Lower lobe of right lung (tissue), 2 donors: ENCODE data around the gene HSH2D. TPM values are rescaled to one million over a fixed set of nuclear protein-coding genes. Genes with fewer than 3 reads are reported as not detected.

Source experiments
- ATAC-seq, 2 donors: fragments of 200-7000 bp; cut with Tn5 transposase; one replicate each; pipeline ENCODE4 v1.9.1; 2020 to 2022; ENCODE audit warnings: mild to moderate bottlenecking in 2 of 2, moderate library complexity in 2 of 2
- DNase-seq: peaks from one replicate; pipeline ENCODE4 v3.0.0-alpha.2; 2020
- H3K27ac ChIP-seq: fragments of 200-600 bp; one replicate; pipeline ENCODE4 v1.8.0; 2022
- H3K27me3 ChIP-seq: fragments of 200-600 bp; one replicate; pipeline ENCODE4 v1.8.0; 2022; ENCODE audit warnings: low read depth
- H3K36me3 ChIP-seq: fragments of 200-600 bp; one replicate; pipeline ENCODE4 v1.8.0; 2022; ENCODE audit warnings: mild to moderate bottlenecking
- H3K4me1 ChIP-seq: fragments of 200-600 bp; one replicate; pipeline ENCODE4 v1.8.0; 2022
- H3K4me3 ChIP-seq: fragments of 200-600 bp; one replicate; pipeline ENCODE4 v1.8.0; 2022; ENCODE audit warnings: mild to moderate bottlenecking
- H3K9me3 ChIP-seq: fragments of 200-600 bp; one replicate; pipeline ENCODE4 v1.8.0; 2022
- CTCF ChIP-seq: fragments of 200-600 bp; IDR thresholded peaks from one replicate; pipeline ENCODE4 v1.8.0; 2022; ENCODE audit warnings: antibody characterized with exemption, mild to moderate bottlenecking
- intact Hi-C: fragments of 100-400 bp; cut with DNase I; formaldehyde crosslinking; loops from one replicate; pipeline ENCODE4 v1.11.0; 2022
- total RNA-seq: library from RNA; stranded (reverse); fragmentation: NEBNext Ultra II Directional; extraction: Animal tissue kit (Norgen Biotek cat#: 25700); gene quantifications from one replicate; pipeline ENCODE4 v1.2.1, GENCODE V29; 2021
- donor health status: DM: no; HTN: yes; CAD: no; lungs with severe emphysema.

HSH2D gene
- total RNA-seq, 1 donor from 2014 or later: 8.2 TPM

GRCh38 chr19:16125737-16126495 lies 17.6 kb upstream of the HSH2D start:
- H3K9me3 ChIP-seq: no peaks in the 10 kb centered on the region
- no peak for ATAC-seq
- no peak overlapping the region for H3K4me3 ChIP-seq
- DNase-seq: no peak
- no peak for TF ChIP-seq CTCF
- no peaks in the 10 kb centered on the region for H3K27me3 ChIP-seq
- H3K36me3 ChIP-seq: peaks cover 99% of the 10 kb centered on the region
- no peaks in the 10 kb centered on the region for H3K4me1 ChIP-seq
- intact Hi-C loops: no loop called here
- H3K27ac ChIP-seq: no peak overlapping the region

GRCh38 chr19:16127080-16127479 lies 16.4 kb upstream of the HSH2D start:
- no peak for DNase-seq
- no peak for ATAC-seq
- intact Hi-C loops: no loop called here
- Histone ChIP-seq H3K9me3 (no peaks in the 10 kb centered on the region), H3K4me1 (no peaks in the 10 kb centered on the region), H3K27ac (no peak overlapping the region), H3K36me3 (peaks cover 89% of the 10 kb centered on the region), H3K4me3 (no peak overlapping the region), H3K27me3 (no peaks in the 10 kb centered on the region)
- no peak for TF ChIP-seq CTCF

GRCh38 chr19:16127776-16128371 lies 15.6 kb upstream of the HSH2D start:
- DNase-seq: no peak
- H3K27me3 ChIP-seq: no peaks in the 10 kb centered on the region
- peaks cover 89% of the 10 kb centered on the region for H3K36me3 ChIP-seq
- no peaks in the 10 kb centered on the region for H3K4me1 ChIP-seq
- H3K9me3 ChIP-seq: no peaks in the 10 kb centered on the region
- TF ChIP-seq CTCF: no peak
- H3K4me3 ChIP-seq: no peak overlapping the region
- H3K27ac ChIP-seq: no peak overlapping the region
- intact Hi-C loops: no loop called here
- ATAC-seq: no peak

- Histone ChIP-seq H3K4me3 (no peak overlapping the region), H3K27ac (no peak overlapping the region), H3K27me3 (no peaks in the 10 kb centered on the region), H3K4me1 (no peaks in the 10 kb centered on the region), H3K36me3 (peaks cover 68% of the 10 kb centered on the region), H3K9me3 (no peaks in the 10 kb centered on the region)
- intact Hi-C loops: no loop called here
- TF ChIP-seq CTCF: no peak
- ATAC-seq: no peak
- no peak for DNase-seq
These were observed 11.8 kb upstream of the HSH2D start for GRCh38 chr19:16131648-16132047.

GRCh38 chr19:16133818-16134217 lies 9.7 kb upstream of the HSH2D start:
- ATAC-seq: no peak
- Histone ChIP-seq H3K27ac (no peak overlapping the region), H3K9me3 (no peaks in the 10 kb centered on the region), H3K36me3 (peaks cover 46% of the 10 kb centered on the region), H3K4me3 (no peak overlapping the region), H3K27me3 (no peaks in the 10 kb centered on the region), H3K4me1 (no peaks in the 10 kb centered on the region)
- intact Hi-C loops: no loop called here
- no peak for DNase-seq
- TF ChIP-seq CTCF: no peak
